MV-4-11 (cell line): ENCODE measurements around the gene ABCF1.

Experiments
- DNase-seq: peaks from one replicate; lab custom pipeline; 2025; lab: John Stamatoyannopoulos, UW

ABCF1 gene

DNA sequence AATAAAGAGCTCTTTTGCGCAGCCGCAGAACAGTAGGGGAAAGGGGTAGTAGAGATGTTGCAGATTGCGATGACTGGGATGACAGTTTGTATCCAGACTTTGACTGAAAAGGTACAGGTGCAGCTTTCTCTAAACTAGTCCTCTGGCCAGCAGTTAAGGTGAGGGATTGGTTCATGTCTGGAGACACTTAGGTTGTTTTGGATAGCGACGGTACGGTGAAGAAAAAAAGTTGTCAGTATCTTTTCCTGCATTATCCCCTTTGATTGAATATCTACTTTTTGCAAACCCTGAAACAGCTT, 13.6 kb upstream of the ABCF1 start:
- peak; percentile 62 for DNase-seq

- DNase-seq, result no peak
These were observed 10.3 kb upstream of the ABCF1 start for GRCh38 chr6:30560930-30561329.

GRCh38 chr6:30562470-30563425, 8.5 kb upstream of the ABCF1 start:
- peak; percentile 62 for DNase-seq

GRCh38 chr6:30564114-30564513, 7.1 kb upstream of the ABCF1 start:
- DNase-seq, result no peak

- DNase-seq, result no peak
These were observed 5.5 kb upstream of the ABCF1 start for GRCh38 chr6:30565772-30566171.

DNA sequence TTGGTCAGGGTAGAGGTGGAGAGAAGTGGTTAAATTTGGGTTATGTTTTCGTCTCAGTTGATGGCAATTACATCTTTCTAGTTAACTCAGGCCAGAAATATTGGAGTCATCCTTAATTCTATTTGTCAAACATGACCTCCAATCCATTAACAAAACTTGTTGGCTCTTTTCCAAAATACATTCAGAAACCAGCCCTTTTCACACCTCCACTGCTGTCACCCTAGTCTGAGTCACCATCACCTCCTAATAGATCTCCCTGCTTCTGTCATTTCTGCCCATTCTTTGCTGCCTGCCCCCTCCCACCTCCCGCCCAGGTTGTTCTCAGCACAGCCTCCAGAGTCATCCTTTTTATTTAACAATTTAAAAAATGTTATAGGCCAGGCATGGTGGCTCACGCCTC, 3.0 kb upstream of the ABCF1 start:
- no peak for DNase-seq

DNA sequence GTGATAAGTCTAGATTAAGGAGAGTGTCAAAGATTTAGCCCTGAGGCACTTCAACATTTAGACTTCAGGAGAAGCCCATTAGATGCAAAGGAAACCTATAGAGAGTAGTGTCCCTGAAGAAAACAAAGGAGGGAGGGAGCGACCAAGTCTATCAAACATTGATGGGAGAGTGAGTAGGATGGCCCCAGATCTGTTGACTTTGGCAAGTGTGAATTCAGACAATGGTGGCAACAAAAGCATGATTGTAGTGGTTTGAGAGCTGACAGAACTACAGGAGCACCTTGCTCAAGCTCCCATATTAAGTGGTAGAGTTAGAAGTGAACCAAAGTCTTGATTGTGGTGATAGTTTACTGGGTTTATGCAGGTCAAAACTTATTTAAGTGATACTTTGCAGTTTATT, 979 bp upstream of the ABCF1 start:
- DNase-seq, result no peak

GRCh38 chr6:30570740-30571074, 535 bp upstream of the ABCF1 start:
- peak; percentile 49 for DNase-seq

DNA sequence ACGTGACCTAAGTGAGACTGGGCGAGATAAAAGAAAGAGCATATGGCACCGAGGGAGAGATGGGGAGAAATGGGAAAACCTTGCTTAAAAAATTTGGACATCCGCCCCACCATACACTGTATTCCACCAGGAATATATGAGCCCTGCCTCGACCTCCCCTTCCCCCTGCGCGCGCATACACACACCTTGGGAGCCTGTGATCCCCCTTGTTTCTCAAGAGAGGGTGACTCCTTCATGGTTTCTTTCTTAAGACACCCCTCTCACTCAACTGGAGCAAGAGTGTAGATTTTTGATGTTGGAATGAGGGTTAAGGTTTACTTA, 480 bp downstream of the ABCF1 start:
- DNase-seq, result no peak

DNA sequence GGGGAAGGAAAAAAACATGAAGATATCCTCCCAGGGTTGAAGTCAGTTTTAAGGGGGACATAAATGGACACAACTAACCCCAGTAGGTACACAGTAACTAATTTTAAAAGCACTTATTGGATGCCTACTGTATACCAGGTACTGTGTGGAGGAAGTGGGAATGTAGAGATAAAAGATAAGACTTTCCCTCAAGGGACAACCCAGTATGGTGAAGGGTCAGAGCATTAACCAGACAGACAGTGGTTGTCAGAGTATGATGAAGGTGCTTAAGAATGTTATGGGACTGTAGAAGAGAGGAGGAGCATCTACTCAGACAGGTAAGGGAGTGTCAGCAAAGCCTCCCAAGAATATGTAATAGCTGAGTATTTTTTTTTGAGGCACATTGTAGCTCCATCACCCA, 906 bp downstream of the ABCF1 start:
- no peak for DNase-seq

DNA sequence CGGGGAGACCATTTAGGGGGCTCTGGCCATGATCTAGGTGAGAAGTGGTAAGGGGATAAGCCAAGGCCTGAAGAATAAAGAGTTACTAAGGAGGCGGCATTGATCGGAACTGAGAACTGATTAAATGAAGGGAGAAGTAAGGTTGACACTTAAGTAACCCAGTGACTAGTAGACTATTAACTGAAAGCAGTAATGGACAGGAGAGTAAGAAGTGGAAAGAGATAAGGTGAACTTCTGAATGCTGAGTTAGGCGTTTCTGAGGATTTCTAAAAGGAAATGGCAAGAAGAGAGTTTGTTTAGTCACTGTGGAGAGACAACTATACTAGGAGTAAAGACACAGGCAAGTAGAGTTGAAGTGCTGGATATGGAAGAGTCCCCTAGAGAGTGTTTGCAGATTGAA, 1.9 kb downstream of the ABCF1 start:
- DNase-seq, result no peak

DNA sequence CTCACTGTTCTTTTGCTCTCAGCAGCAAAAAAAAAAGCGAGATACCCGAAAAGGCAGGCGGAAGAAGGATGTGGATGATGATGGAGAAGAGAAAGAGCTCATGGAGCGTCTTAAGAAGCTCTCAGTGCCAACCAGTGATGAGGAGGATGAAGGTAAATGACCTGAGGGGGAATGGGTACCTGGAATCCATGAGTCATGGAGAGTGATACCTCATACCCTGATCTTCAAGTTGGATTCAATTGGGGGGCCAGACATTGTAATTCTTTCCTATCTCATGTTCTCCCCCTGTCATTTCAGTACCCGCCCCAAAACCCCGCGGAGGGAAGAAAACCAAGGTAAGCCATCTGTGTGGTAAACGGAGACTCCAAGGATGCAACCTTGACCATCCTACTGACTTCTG, 6.8 kb downstream of the ABCF1 start:
- no peak for DNase-seq

DNA sequence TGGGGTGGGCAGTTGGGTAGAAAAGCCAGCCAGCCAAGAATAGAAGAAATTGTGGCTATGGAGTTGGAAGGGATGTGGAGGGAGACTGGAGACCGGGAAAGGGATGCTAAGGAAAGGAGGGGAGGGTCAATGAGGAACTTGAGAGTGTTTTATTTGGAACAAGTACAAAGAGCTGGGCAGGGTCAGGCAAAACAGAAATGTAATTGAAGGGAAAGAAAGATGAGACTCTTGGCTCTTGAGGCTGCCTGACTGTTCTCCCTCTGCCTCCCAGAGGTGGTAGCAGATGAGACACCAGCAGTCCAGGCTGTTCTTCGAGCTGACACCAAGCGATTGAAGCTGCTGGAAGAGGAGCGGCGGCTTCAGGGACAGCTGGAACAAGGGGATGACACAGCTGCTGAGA, 12.7 kb downstream of the ABCF1 start:
- no peak for DNase-seq

- DNase-seq, result no peak
These were observed 18.6 kb downstream of the ABCF1 start for GRCh38 chr6:30589754-30590358.

GRCh38 chr6:30590509-30590908, 19.3 kb downstream of the ABCF1 start:
- DNase-seq, result no peak

DNA sequence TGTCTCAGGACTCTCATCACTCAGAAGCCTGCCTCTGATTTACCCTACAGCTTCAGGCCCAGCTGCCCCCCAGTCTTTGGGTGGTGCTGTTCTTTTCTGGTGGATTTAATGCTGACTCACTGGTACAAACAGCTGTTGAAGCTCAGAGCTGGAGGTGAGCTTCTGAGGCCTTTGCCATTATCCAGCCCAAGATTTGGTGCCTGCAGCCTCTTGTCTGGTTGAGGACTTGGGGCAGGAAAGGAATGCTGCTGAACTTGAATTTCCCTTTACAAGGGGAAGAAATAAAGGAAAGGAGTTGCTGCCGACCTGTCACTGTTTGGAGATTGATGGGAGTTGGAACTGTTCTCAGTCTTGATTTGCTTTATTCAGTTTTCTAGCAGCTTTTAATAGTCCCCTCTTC, 19.8 kb downstream of the ABCF1 start:
- DNase-seq, result no peak

DNA sequence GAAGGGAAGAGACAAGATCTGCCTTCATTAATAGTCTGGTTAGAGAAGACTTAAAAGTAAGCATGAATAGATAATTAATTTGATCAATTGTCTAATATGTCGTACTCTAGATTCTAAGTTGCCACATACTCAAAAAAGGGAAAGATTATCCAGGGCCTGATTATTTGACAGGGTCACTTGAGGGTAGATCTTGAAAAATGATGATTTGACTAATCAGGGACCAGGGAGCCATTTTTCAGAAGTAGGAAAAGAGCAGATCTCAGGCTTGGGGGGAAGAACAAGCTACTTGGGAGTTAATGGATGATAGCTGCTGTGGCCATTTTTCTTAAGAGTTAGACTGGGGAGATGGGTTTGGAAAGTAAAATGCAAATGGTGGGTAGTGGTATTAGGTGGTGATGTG, 21.0 kb downstream of the ABCF1 start:
- DNase-seq, result no peak

GRCh38 chr6:30597315-30598144, 26.3 kb downstream of the ABCF1 start:
- peak; percentile 61 for DNase-seq

DNA sequence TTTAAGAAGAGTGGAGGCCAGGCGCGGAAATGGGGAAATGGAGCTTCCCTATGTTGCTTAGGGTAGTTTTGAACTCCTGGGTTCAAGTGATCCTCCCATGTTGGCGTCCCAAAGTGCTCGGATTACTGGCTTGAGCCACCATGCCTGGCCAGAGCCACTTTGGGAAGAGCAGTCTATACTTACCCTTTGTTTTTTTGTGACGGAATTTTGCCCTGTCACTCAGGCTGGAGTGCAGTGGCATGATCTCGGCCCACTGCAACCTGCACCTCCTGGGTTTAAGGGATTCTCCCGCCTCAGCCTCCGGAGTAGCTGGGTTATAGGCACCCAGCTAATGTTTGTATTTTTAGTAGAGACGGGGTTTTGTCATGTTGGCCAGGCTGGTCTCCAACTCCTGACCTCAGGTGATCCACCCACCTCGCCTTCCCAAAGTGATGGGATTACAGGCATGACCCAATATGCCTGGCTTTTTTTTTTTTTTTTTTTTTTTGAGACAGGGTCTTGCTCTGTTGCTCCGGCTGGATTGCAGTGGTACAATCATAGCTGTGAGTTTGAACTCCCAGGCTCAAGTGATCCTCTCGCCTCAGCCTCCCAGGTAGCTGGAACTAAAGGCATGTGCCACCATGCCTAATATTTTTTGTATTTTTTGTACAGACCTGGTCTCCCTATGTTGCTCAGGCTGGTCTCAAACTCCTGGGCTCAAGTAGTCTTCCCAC, 27.8 kb downstream of the ABCF1 start:
- no peak for DNase-seq

DNA sequence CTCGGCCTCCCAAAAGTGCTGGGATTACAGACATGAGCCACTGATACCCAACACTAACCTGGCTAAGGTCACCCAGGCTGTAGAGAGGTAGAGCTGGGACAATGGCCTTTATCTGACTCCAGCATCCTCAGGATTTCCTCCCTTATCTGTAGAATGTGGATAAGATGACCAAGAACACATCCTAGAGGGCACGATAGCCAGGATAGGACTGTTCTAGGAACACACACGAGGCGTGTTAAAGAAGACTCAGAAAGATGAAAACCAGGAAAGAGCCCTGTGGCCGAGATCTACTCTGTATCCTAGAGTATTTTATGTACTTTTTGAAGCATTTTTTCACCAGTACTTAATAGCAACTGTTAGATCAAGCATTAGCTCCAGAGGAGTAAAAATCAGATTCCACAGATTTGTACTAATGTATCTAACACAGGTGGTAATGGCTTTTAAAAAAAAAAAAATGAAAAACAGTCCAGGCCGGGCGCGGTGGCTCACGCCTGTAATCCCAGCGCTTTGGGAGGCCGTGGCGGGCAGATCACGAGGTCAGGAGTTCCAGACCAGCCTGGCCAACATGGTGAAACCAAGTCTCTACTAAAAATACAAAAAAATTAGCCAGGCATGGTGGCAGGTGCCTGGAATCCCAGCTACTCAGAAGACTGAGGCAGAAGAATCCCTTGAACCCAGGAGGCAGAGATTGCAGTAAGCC, 28.5 kb downstream of the ABCF1 start:
- DNase-seq, result no peak

DNA sequence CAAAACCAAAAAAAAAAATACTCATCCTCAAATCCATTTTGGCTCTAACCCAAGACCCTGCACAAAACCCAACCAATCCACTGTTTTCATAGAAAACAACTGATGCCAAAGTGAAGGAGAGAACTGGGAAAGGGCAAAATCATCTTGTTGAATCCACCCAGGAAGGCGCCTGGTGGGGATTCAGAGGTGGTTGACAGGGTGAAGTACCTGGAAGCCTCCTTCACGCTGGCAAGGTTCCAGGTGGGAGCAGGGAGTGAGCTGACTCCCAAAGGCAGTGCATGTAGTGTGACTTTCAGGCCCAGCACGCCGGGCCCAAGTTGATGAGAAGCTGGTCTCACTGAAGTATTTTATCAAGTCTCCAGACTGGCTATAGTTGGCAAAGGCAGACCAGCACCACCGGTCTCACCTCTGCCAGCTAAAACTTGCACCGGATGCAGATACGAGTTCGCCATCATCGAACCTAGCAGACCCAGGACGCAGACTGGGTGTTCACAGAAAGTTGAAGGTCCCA, 29.3 kb downstream of the ABCF1 start:
- no peak for DNase-seq

- no peak for DNase-seq
These were observed 30.2 kb downstream of the ABCF1 start for GRCh38 chr6:30601436-30601814.
